PFSK-1 (cell line): ENCODE measurements around the gene FABP3.

ENCODE experiments used
- FOXP2 ChIP-seq: optimal IDR thresholded peaks from 2 replicates; pipeline ENCODE3; 2011; ENCODE audit warnings: borderline replicate concordance, control low read depth, inconsistent platforms; ENCODE audit not compliant: insufficient read depth; ENCODE audit errors: extremely low read length, extremely low read depth
- POLR2AphosphoS5 ChIP-seq: IDR thresholded peaks from 2 replicates; pipeline ENCODE4 v1.6.1; 2012; ENCODE audit warnings: low read depth, mild to moderate bottlenecking, control low read depth, low read length, moderate library complexity
- SIN3A ChIP-seq: IDR thresholded peaks from 2 replicates; pipeline ENCODE4 v1.6.1; 2012; ENCODE audit warnings: mild to moderate bottlenecking, low read length, moderate library complexity, borderline replicate concordance; ENCODE audit not compliant: insufficient read depth
- TAF1 ChIP-seq: IDR thresholded peaks from 2 replicates; pipeline ENCODE4 v1.6.1; 2012; ENCODE audit warnings: low read length, control low read depth, borderline replicate concordance; ENCODE audit not compliant: insufficient read depth
- TF ChIP-seq, protein P1 (sequence below), 2 experiments: IDR thresholded peaks; 2 replicates each; pipeline versions ENCODE4 v1.6.1 to v1.8.0; 2011 to 2012; ENCODE audit warnings: low read depth in 2 of 2, low read length in 2 of 2, control low read depth in 1 of 2, inconsistent platforms in 1 of 2, mild to moderate bottlenecking in 1 of 2, moderate library complexity in 1 of 2; ENCODE audit not compliant: insufficient read depth in 1 of 2

The FABP3 gene

DNA sequence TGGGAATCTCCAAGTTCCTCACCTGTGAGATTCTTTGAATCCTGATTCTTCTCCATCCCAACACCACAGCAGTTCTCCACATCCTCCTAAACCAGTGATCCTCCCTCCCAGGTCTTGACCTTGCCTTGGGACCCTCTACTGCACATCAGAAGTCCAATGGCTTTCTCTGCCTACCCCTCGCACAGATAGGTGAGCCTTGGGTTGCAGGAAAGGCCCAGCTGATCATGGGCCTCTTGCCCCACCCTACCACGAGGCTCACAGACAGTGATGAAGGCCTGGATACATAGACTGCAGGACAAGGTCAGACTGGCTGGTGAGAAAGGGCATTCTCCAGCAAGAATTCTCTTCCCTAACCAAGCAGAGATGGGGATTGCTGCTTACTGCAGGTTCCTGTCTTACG lies 825 bp downstream of the FABP3 start:
- no peak for TF ChIP-seq TAF1
- TF ChIP-seq, protein P1, sequence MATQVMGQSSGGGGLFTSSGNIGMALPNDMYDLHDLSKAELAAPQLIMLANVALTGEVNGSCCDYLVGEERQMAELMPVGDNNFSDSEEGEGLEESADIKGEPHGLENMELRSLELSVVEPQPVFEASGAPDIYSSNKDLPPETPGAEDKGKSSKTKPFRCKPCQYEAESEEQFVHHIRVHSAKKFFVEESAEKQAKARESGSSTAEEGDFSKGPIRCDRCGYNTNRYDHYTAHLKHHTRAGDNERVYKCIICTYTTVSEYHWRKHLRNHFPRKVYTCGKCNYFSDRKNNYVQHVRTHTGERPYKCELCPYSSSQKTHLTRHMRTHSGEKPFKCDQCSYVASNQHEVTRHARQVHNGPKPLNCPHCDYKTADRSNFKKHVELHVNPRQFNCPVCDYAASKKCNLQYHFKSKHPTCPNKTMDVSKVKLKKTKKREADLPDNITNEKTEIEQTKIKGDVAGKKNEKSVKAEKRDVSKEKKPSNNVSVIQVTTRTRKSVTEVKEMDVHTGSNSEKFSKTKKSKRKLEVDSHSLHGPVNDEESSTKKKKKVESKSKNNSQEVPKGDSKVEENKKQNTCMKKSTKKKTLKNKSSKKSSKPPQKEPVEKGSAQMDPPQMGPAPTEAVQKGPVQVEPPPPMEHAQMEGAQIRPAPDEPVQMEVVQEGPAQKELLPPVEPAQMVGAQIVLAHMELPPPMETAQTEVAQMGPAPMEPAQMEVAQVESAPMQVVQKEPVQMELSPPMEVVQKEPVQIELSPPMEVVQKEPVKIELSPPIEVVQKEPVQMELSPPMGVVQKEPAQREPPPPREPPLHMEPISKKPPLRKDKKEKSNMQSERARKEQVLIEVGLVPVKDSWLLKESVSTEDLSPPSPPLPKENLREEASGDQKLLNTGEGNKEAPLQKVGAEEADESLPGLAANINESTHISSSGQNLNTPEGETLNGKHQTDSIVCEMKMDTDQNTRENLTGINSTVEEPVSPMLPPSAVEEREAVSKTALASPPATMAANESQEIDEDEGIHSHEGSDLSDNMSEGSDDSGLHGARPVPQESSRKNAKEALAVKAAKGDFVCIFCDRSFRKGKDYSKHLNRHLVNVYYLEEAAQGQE (IDR thresholded peaks at IDR 0.05; ENCODE audit: insufficient read depth in 1 of 2, low read depth in 2 of 2, low read length in 2 of 2), result no peak
- no peak for TF ChIP-seq SIN3A
- no peak for TF ChIP-seq FOXP2
- no peak for TF ChIP-seq POLR2AphosphoS5

DNA sequence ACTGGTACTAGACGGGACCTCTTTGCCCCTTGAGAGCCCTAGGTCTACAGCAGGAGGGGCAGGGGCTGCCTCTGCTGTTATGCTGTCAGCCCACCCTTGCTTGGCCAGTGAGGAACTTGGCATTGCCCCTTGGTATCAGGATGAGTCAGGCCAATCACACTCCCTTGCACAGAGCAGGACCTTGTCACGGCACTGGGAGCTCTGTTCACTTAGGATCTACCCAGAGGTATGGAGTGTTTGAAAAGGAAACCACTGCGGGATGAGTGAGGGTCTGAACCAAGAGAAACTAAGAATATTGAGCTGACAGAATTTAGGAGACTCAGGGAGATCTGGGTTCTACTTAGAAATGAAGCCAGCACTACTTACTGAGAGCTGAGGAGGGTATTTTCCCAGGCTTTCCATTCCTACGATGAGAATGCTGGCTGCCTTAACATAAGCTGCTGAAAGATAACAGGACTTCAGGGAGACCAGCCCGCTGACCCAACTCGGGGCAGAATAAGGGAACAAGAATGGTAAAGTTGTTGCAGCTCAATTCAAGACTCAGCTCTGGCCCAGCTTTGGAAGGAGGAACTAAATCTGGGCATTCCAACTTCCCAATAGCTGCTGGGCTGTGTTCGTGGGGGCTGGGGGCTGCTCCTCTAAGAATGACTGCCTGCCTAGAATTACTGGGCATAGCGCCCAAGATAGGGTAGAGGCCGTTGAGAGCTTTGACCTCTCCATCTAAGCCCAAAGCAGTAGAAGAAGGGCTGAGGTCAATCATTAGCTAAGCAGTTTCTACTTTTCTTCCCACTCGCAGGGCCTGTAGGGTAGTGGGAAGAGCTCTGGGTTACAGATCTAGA lies 1.5 kb downstream of the FABP3 start:
- TF ChIP-seq POLR2AphosphoS5 (no peak), TAF1 (no peak), SIN3A (no peak), FOXP2 (no peak)
- TF ChIP-seq, protein P1 (IDR thresholded peaks at IDR 0.05; ENCODE audit: insufficient read depth in 1 of 2, low read depth in 2 of 2, low read length in 2 of 2), result no peak

DNA sequence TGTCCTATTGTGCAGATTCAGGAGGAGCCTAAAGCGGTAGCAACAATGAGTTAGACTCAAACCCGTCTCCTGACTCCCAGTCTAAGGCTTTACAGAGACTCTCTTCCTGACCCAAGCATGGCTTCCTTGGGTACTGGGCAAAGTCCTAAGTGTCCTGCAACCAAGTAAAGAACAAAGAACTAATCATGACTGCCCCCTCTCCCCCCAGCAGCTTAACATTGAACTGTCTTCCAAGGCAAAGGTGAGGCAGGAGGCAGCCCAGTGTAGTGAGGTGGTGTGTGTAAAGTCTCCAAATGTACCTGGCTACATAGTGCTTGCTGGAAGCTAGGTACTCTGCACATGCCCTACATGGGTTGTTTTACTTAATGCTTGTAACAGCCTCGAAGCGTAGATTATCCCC lies 2.3 kb downstream of the FABP3 start:
- TF ChIP-seq, protein P1 (IDR thresholded peaks at IDR 0.05; ENCODE audit: insufficient read depth in 1 of 2, low read depth in 2 of 2, low read length in 2 of 2), result no peak
- TF ChIP-seq SIN3A (no peak), TAF1 (no peak)

DNA sequence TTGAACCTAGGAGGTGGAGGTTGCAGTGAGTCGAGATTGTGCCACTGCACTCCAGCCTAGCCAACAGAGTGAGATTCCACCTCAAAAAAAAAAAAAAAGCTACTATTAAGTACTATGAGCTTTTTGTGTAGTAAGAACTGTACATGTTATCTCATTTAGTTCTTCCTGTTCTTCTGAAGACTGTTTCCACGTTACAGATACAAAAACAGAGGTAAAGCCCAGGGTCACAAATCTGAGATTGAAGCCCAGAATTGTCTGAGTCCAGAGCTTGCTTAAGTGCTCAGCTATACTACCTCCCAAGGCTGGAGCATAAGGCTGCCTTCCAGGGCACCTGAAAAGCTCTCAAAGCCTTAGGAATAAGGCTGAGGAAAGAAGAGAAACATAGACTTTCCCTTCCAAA lies 2.9 kb downstream of the FABP3 start:
- TF ChIP-seq POLR2AphosphoS5, result no peak
- no peak for TF ChIP-seq FOXP2
- no peak for TF ChIP-seq TAF1
- TF ChIP-seq, protein P1 (IDR thresholded peaks at IDR 0.05; ENCODE audit: insufficient read depth in 1 of 2, low read depth in 2 of 2, low read length in 2 of 2), result no peak
- no peak for TF ChIP-seq SIN3A

DNA sequence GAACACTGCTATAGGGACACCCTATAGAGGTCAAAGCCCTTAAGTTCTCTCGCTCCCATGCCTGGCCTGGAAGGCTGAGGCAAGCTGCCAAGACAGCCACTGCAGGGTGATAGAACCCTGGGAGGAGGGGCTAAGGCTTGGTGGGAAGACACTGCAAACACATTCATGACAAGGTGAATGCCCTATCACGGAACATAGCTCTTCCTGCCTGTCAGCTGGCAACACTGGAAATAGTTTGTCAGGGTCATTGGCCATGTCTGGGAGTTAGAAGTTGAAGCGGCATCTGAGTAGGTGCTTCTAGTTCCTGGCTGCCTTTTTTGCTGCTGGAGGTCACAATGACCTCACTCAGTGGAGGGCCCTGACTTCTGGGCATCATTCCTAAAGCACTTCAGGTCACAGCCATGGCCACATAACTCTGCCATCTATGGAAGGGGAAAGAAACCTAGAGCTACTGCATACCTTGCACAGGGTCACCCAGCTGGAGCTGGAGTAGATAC lies 4.2 kb downstream of the FABP3 start:
- no peak for TF ChIP-seq POLR2AphosphoS5
- TF ChIP-seq, protein P1 (IDR thresholded peaks at IDR 0.05; ENCODE audit: insufficient read depth in 1 of 2, low read depth in 2 of 2, low read length in 2 of 2), result no peak
- no peak for TF ChIP-seq TAF1
